ENCODE measurements around the gene DHX16. TPM values are rescaled to one million over a fixed set of nuclear protein-coding genes. Genes with fewer than 3 reads are reported as not detected.

Gene DHX16
- total and polyA plus RNA-seq, 9 of the 15 experiments (the other 6 are each of a cell fraction or from before 2014, with no cell fraction given), result 14.6 to 66.1 (median 47.5) TPM

DNA sequence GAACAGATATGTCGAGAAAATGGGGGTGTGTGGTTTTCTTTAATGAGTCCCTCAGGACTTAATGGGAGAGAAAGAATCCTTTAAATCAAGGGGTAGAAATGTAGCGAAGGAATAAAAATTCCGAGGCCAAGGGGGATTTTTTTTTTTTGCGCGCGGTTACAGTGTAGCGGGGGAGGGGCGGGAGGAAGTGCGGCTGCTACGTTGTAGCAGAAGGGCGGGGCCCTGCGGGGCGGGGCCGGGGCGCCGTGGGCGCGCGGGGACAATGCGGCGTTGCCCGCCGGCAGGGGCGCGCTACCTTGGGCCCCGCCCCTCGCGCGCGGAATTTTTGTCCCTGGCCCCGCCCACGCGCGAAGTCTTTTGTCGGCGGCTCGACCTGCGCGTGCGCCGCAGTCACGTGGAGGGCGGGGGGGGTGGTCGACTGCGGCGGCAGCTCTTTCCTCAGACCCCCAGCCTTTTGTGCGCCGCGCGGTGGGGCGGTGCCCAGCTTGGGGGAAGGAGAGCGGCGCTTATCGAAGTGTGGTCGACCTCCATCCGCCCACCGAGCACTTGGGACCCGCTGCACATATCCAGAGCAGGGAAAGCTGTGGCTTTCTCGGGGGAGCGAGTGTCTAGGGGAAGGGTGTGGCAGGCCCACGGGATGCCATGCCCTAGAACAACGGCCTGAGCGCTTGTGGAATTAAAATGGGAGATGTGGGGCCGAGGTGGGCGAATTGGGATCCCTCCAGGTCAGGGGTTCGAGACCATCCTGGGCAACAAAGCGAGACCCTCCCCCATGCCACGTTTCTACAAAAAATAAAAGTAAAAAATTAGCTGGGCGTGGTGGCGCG is 48.6 kb upstream of the DHX16 start (continued):
- no peak for TF ChIP-seq SREBF2 (CRISPR knock-in tag; IDR thresholded peaks at IDR 0.05)
- peak; percentile 91 for TF ChIP-seq RBM22 (IDR thresholded peaks at IDR 0.05; ENCODE audit: low read depth, low read length, poor library complexity, severe bottlenecking)
- no peak for TF ChIP-seq PRMT5 (CRISPR knock-in tag; IDR thresholded peaks at IDR 0.05)
- no peak for TF ChIP-seq BDP1 (IDR thresholded peaks at IDR 0.05; ENCODE audit: insufficient read depth, insufficient read length)
- TF ChIP-seq NCOA6 (IDR thresholded peaks at IDR 0.05), result no peak
- 0 out of 2 replicates have a peak, but pooled peaks have one; percentile 43 for TF ChIP-seq ESRRA (IDR thresholded peaks at IDR 0.05; ENCODE audit: borderline replicate concordance, low read depth)
- TF ChIP-seq ZNF324 (CRISPR knock-in tag; IDR thresholded peaks at IDR 0.05), result peak; percentile 72
- no peak for TF ChIP-seq RFX5 (IDR thresholded peaks at IDR 0.05; ENCODE audit: low read depth, low read length)
- TF ChIP-seq BRD4 (IDR thresholded peaks at IDR 0.05), result no peak
- TF ChIP-seq, protein P1, sequence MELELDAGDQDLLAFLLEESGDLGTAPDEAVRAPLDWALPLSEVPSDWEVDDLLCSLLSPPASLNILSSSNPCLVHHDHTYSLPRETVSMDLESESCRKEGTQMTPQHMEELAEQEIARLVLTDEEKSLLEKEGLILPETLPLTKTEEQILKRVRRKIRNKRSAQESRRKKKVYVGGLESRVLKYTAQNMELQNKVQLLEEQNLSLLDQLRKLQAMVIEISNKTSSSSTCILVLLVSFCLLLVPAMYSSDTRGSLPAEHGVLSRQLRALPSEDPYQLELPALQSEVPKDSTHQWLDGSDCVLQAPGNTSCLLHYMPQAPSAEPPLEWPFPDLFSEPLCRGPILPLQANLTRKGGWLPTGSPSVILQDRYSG (tag; conservative IDR thresholded peaks at IDR 0.05; ENCODE audit: low read depth), result no peak
- peak; percentile 53 for TF ChIP-seq MTA3 (IDR thresholded peaks at IDR 0.05; ENCODE audit: borderline replicate concordance)
- TF ChIP-seq, protein P2, sequence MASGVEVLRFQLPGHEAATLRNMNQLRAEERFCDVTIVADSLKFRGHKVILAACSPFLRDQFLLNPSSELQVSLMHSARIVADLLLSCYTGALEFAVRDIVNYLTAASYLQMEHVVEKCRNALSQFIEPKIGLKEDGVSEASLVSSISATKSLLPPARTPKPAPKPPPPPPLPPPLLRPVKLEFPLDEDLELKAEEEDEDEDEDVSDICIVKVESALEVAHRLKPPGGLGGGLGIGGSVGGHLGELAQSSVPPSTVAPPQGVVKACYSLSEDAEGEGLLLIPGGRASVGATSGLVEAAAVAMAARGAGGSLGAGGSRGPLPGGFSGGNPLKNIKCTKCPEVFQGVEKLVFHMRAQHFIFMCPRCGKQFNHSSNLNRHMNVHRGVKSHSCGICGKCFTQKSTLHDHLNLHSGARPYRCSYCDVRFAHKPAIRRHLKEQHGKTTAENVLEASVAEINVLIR (CRISPR knock-in tag; IDR thresholded peaks at IDR 0.05), result no peak
- peak; percentile 75; the same call in 1 of the 2 replicates for TF ChIP-seq ZNF444 (CRISPR knock-in tag; IDR thresholded peaks at IDR 0.05)
- TF ChIP-seq NR1H2 (CRISPR knock-in tag; IDR thresholded peaks at IDR 0.05), result 0 out of 2 replicates have a peak, but pooled peaks have one; percentile 36
- TF ChIP-seq LEF1 (IDR thresholded peaks at IDR 0.05), result no peak
- TF ChIP-seq DNMT1 (IDR thresholded peaks at IDR 0.05), result no peak
- TF ChIP-seq TARDBP (IDR thresholded peaks at IDR 0.05), result peak; percentile 84; the same call in 1 of the 2 replicates
- TF ChIP-seq KDM2B (CRISPR knock-in tag; IDR thresholded peaks at IDR 0.05), result no peak
- no peak for TF ChIP-seq ZFP36 (IDR thresholded peaks at IDR 0.05; ENCODE audit: low read depth, low read length, partially characterized antibody)
- TF ChIP-seq ZNF699 (CRISPR knock-in tag; IDR thresholded peaks at IDR 0.05; ENCODE audit: insufficient replicate concordance), result no peak
- TF ChIP-seq FOXA1 (IDR thresholded peaks at IDR 0.05; ENCODE audit: borderline replicate concordance), result no peak
- peak; percentile 77 for TF ChIP-seq POLR2A (conservative IDR thresholded peaks at IDR 0.05)
- no peak for TF ChIP-seq RBM39 (optimal IDR thresholded peaks at IDR 0.05; ENCODE audit: low read depth, low read length)
- peak; percentile 86; the same call in 1 of the 2 replicates for TF ChIP-seq CBFB (CRISPR knock-in tag; IDR thresholded peaks at IDR 0.05)
- TF ChIP-seq HMG20A (CRISPR knock-in tag; conservative IDR thresholded peaks at IDR 0.05), result no peak
- TF ChIP-seq MTA2 (IDR thresholded peaks at IDR 0.05; ENCODE audit: low read depth), result no peak
- TF ChIP-seq PATZ1 (CRISPR knock-in tag; IDR thresholded peaks at IDR 0.05; ENCODE audit: borderline replicate concordance), result no peak; the same call in 1 of the 2 replicates
- no peak for TF ChIP-seq ZC3H11A (IDR thresholded peaks at IDR 0.05; ENCODE audit: low read depth, low read length)
- TF ChIP-seq ZNF24 (IDR thresholded peaks at IDR 0.05), result 0 out of 2 replicates have a peak, but pooled peaks have one; percentile 28

Data from K562 (cell line).